ENCODE data around the gene TINAGL1. TPM values are rescaled to one million over a fixed set of nuclear protein-coding genes. Genes with fewer than 3 reads are reported as not detected.

TINAGL1 gene
- total and polyA plus RNA-seq, 7 donors = 28.5 to 59.6 (median 52.5) TPM

DNA sequence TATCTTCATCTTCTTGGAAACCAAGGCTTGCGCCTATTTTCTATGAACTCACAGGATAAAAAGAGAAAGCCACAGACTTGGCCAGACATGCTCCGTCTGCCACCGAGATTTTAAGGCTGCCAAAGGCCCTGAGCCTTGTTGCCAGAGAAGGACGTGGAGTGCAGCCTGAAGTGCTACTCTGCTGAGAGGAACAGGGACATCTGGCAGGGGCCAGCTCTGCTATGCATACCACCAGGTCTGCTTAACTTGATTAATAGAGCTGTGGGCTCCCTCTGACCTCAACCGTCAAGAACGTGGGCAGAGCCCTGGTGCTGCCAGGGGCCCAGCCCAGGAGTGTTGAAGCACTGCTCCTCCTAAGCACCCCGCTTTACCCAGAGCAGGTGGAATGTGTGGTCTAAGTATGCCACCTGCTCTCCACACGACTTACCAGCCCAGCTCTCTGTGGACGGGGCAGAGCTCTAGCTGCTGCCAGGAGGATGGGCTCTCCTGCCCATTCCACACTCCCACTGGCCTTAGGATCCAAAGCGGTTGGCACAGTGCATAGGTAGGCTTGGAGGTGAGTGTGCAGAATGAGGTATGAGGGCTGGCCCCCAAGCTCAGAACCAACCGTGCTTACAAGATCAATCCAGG is 51.7 kb downstream of the TINAGL1 start:
- DNase-seq (peak; percentile 56 to 89), ATAC-seq (peak; percentile 78 to 84 (median 82))
- WGBS, 3 donors = 31 to 53% (median 32%) methylated on average over 11 of the region's 11 CpGs
- TF ChIP-seq, protein P1, sequence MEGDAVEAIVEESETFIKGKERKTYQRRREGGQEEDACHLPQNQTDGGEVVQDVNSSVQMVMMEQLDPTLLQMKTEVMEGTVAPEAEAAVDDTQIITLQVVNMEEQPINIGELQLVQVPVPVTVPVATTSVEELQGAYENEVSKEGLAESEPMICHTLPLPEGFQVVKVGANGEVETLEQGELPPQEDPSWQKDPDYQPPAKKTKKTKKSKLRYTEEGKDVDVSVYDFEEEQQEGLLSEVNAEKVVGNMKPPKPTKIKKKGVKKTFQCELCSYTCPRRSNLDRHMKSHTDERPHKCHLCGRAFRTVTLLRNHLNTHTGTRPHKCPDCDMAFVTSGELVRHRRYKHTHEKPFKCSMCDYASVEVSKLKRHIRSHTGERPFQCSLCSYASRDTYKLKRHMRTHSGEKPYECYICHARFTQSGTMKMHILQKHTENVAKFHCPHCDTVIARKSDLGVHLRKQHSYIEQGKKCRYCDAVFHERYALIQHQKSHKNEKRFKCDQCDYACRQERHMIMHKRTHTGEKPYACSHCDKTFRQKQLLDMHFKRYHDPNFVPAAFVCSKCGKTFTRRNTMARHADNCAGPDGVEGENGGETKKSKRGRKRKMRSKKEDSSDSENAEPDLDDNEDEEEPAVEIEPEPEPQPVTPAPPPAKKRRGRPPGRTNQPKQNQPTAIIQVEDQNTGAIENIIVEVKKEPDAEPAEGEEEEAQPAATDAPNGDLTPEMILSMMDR (IDR thresholded peaks at IDR 0.05) = no peak
- intact Hi-C loops (cut with DNase I) = no loop called here
- Histone ChIP-seq H3K36me3 (ENCODE audit: insufficient read depth in 1 of 2, low read depth in 1 of 2) (peaks cover 3 to 51% of the 10 kb centered on the region in 2 donors), H3K27ac (peak overlapping the region; percentile 92), H3K9me3 (no peaks in the 10 kb centered on the region), H3K4me1 (peaks cover 52% of the 10 kb centered on the region), H3K4me3 (peak overlapping the region; percentile 36), H3K27me3 (ENCODE audit: insufficient read depth in 3 of 3, low read length in 2 of 3) (no peaks in the 10 kb centered on the region)

DNA sequence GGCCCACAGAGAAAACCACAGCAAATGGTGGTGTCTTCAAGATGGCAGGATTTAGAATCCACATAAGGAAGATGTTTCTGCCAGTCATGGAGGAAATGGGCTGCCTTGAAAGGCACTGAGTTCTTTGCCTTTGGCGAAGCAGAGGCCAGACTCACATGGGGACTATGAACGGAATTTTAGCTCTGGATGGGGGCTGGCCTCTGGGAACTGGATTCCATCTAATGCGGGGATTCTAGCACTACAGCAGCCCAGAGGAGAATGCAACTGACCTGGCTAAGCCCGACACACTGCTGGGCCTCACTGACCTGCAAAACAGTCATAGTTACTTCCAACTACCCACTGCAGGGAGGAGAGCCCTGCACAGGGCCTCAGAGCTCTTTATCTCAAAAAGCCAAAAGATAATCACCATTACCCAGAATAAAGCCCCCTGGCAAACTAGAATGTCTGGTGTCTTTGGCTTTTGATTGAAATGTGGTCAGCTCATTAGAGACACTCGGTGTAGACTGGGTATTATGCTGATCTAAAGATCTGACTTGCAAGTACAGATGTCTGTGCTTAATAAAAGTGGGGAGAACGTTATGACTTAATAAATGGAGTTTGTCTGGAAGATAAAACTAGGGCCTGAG is 52.7 kb downstream of the TINAGL1 start:
- intact Hi-C loops (cut with DNase I) = no loop called here
- Histone ChIP-seq H3K27ac (peak overlapping the region; percentile 92), H3K4me3 (no peak overlapping the region), H3K27me3 (ENCODE audit: insufficient read depth in 3 of 3, low read length in 2 of 3) (no peaks in the 10 kb centered on the region), H3K9me3 (no peaks in the 10 kb centered on the region), H3K36me3 (ENCODE audit: insufficient read depth in 1 of 2, low read depth in 1 of 2) (peaks cover 3 to 60% of the 10 kb centered on the region in 2 donors), H3K4me1 (peaks cover 52% of the 10 kb centered on the region)
- WGBS, 3 donors = 88 to 95% (median 89%) methylated on average over 6 of the region's 6 CpGs
- ATAC-seq = no peak
- TF ChIP-seq, protein P1 (IDR thresholded peaks at IDR 0.05) = no peak
- DNase-seq = no peak

DNA sequence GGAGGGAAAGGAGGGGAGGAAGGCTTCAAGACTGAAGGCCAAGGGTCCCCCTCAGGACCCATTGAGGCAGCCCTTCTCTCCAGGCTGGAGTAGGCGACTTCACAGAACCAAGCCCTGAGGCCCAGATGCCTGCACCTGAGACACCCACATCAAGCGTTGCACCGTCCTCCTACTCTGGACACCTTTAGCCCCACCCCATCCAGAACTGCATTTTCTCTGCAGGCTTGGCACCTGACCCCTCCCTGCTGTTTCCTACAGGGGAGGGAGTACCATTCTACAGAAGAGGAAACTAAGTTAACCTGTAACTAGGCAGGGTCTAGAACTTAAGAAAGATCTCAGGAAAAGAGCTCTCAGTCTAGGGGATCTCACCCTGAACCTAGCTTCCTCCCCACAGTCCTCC is 56.3 kb downstream of the TINAGL1 start:
- intact Hi-C loops (cut with DNase I) = no loop called here
- Histone ChIP-seq H3K36me3 (ENCODE audit: insufficient read depth in 1 of 2, low read depth in 1 of 2) (peaks cover 3 to 73% of the 10 kb centered on the region in 2 donors), H3K27me3 (ENCODE audit: insufficient read depth in 3 of 3, low read length in 2 of 3) (no peaks in the 10 kb centered on the region), H3K4me1 (peaks cover 52% of the 10 kb centered on the region), H3K9me3 (no peaks in the 10 kb centered on the region), H3K4me3 (no peak overlapping the region), H3K27ac (peak overlapping the region; percentile 12)
- 94 to 98% (median 94%) methylated on average over 3 of the region's 3 CpGs for WGBS, 3 donors
- DNase-seq (no peak), ATAC-seq (no peak)
- TF ChIP-seq, protein P1 (IDR thresholded peaks at IDR 0.05) = no peak

DNA sequence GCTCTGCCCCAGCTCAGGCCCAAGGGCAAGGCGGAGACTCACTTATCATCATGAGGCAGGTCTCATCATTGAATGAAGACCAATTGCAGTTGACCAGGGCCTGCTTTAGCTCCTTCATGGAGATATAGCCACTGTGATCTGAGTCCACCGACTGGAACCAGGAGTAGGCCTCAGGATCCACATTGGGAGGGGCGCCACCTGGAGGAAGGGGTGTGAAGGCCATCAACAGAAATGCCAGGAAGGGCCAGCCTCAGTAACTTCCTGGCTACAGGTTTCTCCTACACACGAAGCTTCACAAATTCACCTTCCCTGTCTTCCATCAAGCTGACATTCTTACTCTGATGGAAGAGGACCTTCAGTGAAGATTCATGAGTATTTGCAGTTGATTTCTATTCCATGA is 56.8 kb downstream of the TINAGL1 start:
- TF ChIP-seq, protein P1 (IDR thresholded peaks at IDR 0.05) = peak; percentile 42
- Histone ChIP-seq H3K4me3 (no peak overlapping the region), H3K27me3 (ENCODE audit: insufficient read depth in 3 of 3, low read length in 2 of 3) (no peaks in the 10 kb centered on the region), H3K4me1 (peaks cover 52% of the 10 kb centered on the region), H3K27ac (peak overlapping the region; percentile 12), H3K9me3 (no peaks in the 10 kb centered on the region), H3K36me3 (ENCODE audit: insufficient read depth in 1 of 2, low read depth in 1 of 2) (peaks cover 3 to 69% of the 10 kb centered on the region in 2 donors)
- ATAC-seq = peak in 2 of 4 donors; percentile 49 to 52
- intact Hi-C loops (cut with DNase I) = no loop called here
- peak; percentile 39 to 78 for DNase-seq
- WGBS, 3 donors = 60 to 70% (median 69%) methylated on average over 4 of the region's 4 CpGs

Other genes starting within 250 kb of the TINAGL1 start
- gene FABP3, start 203.4 kb upstream of the TINAGL1 start, total RNA-seq = 1,000 to 10,000 TPM in 2 of 4 donors, 100 to 1,000 TPM in 2; 467 to 4,001 (median 1,634) TPM
- gene FABP3, start 203.4 kb upstream of the TINAGL1 start, polyA plus RNA-seq = 1,000 to 10,000 TPM; 1,537 to 3,507 (median 3,423) TPM
- 10 to 100 TPM; 26.4 to 50.7 (median 30.4) TPM for gene SERINC2, start 163.3 kb upstream of the TINAGL1 start, total RNA-seq
- gene SERINC2, start 163.3 kb upstream of the TINAGL1 start, polyA plus RNA-seq = 10 to 100 TPM; 13.4 to 93.4 (median 33.5) TPM
- gene HCRTR1, start 41.2 kb downstream of the TINAGL1 start, total RNA-seq = 1 to 10 TPM in 1 of 4 donors, under 1 TPM in 2, not detected in 1; 0.18 to 1.2 (median 0.42) TPM
- gene HCRTR1, start 41.2 kb downstream of the TINAGL1 start, polyA plus RNA-seq = under 1 TPM; 0.12 to 0.51 (median 0.27) TPM
- gene PEF1, start 68.4 kb downstream of the TINAGL1 start, total RNA-seq = 10 to 100 TPM; 22.1 to 43.1 (median 29.7) TPM
- gene PEF1, start 68.4 kb downstream of the TINAGL1 start, polyA plus RNA-seq = 10 to 100 TPM; 29.5 to 57.4 (median 30.7) TPM
- 10 to 100 TPM in 1 of 4 donors, 1 to 10 TPM in 3; 6.1 to 14.2 (median 8.4) TPM for gene COL16A1, start 127.5 kb downstream of the TINAGL1 start, total RNA-seq
- 1 to 10 TPM; 2.9 to 4.1 (median 3.5) TPM for gene COL16A1, start 127.5 kb downstream of the TINAGL1 start, polyA plus RNA-seq
- gene ADGRB2, start 187.8 kb downstream of the TINAGL1 start, total RNA-seq = 1 to 10 TPM in 3 of 4 donors, under 1 TPM in 1; 0.61 to 1.8 (median 1.2) TPM
- under 1 TPM; 0.44 to 0.73 (median 0.65) TPM for gene ADGRB2, start 187.8 kb downstream of the TINAGL1 start, polyA plus RNA-seq
- gene SPOCD1, start 239.5 kb downstream of the TINAGL1 start, total RNA-seq = under 1 TPM in 2 of 4 donors, not detected in 2; 0.15 to 0.32 TPM
- gene SPOCD1, start 239.5 kb downstream of the TINAGL1 start, polyA plus RNA-seq = 1 to 10 TPM in 1 of 3 donors, under 1 TPM in 2; 0.05 to 2.5 (median 0.08) TPM

Data from psoas muscle (tissue), 8 donors.